SW 1271 (cell line): ENCODE results near the gene VSIG10L.
A peak's percentile ranks its signal among the peaks of the same experiment; 100 is the strongest.

Source experiments
- DNase-seq, 2 experiments: peaks; one replicate each; lab custom pipeline; 2025; lab: John Stamatoyannopoulos, UW

VSIG10L gene

GRCh38 chr19:51365211-51365964, 23.4 kb upstream of the VSIG10L start:
- DNase-seq, result no peak

- no peak for DNase-seq
Measured at GRCh38 chr19:51364200-51365106, 22.5 kb upstream of the VSIG10L start.

- no peak for DNase-seq
Measured at GRCh38 chr19:51361239-51361638, 19.3 kb upstream of the VSIG10L start.

GRCh38 chr19:51359294-51359693, 17.4 kb upstream of the VSIG10L start:
- peak in 1 of 2 experiments; percentile 10 for DNase-seq

GRCh38 chr19:51357952-51358351, 16.0 kb upstream of the VSIG10L start:
- no peak for DNase-seq

- no peak for DNase-seq
Measured at GRCh38 chr19:51356159-51356801, 14.3 kb upstream of the VSIG10L start.

- no peak for DNase-seq
Measured at GRCh38 chr19:51354742-51355148, 12.8 kb upstream of the VSIG10L start.

GRCh38 chr19:51354103-51354741, 12.3 kb upstream of the VSIG10L start:
- DNase-seq, result no peak

- no peak for DNase-seq
Measured at GRCh38 chr19:51352783-51353360, 10.9 kb upstream of the VSIG10L start.

GRCh38 chr19:51351266-51351990, 9.5 kb upstream of the VSIG10L start:
- no peak for DNase-seq

- no peak for DNase-seq
Measured at GRCh38 chr19:51347209-51347928, 5.4 kb upstream of the VSIG10L start.

GRCh38 chr19:51346742-51347141, 4.8 kb upstream of the VSIG10L start:
- DNase-seq, result no peak

GRCh38 chr19:51345076-51345620, 3.2 kb upstream of the VSIG10L start:
- DNase-seq, result no peak

- no peak for DNase-seq
Measured at GRCh38 chr19:51342631-51343569, 961 bp upstream of the VSIG10L start.

- DNase-seq, result no peak
Measured at GRCh38 chr19:51341066-51341465, 873 bp downstream of the VSIG10L start.

- DNase-seq, result peak; percentile 78 to 86
Measured at GRCh38 chr19:51339687-51340656, 2.0 kb downstream of the VSIG10L start.

- DNase-seq, result no peak
Measured at GRCh38 chr19:51339313-51339686, 2.6 kb downstream of the VSIG10L start.
